Hematopoietic multipotent progenitor cell treated with erythropoietin and hydrocortisone succinate and interleukin-3 and kit ligand, for 6 days (in vitro differentiated cells): Measurements from ENCODE around the gene WASF2.
"Not testable (repeated sequence)": the region's sequence is repeated elsewhere in the genome, so short reads cannot be mapped to it uniquely, and the experiment has no call there.

Source experiments
- DNase-seq: peaks from one replicate; pipeline ENCODE4 v3.0.0-alpha.2; 2015

Gene WASF2

GRCh38 chr1:27414091-27414490 is 75.9 kb downstream of the WASF2 start:
- DNase-seq, result no peak

DNA sequence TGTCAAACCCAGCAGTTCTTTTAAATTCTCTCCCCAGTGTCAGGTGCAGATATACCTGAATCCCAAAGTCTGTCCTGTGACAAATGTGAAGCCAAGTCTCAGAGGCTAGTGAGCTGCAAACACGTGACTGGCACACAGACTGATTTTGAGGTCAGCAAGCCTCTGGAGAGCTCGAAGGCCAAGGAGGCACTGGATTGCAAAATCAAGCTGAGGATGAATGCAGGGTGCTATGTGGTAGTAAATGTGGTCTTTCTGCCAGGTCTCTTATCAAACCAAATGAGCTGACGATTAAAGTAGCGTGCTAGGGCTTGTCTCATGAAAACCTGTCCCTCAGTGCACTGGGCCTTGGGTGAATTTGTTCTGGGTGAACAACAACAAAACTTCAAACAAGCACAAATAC is 77.0 kb downstream of the WASF2 start:
- no peak for DNase-seq

DNA sequence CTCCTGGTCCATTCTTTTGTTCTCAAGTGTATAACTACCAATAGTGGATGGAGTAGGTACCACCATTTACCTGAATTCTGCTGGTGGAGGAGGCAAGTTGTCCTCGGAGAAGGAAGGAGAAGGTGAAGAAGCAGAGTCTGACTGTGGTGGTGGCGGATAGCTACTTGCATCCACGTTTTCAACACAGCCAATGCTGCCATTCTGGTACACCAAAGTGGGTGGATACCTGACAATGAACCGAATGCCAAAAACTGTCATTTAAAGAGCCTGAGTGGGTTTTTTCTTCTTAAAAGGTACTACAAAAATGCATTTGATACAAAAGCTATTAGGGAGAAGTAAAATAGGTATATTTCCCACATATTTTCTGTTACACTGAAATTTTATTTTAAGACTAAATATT is 77.5 kb downstream of the WASF2 start:
- DNase-seq, result no peak

DNA sequence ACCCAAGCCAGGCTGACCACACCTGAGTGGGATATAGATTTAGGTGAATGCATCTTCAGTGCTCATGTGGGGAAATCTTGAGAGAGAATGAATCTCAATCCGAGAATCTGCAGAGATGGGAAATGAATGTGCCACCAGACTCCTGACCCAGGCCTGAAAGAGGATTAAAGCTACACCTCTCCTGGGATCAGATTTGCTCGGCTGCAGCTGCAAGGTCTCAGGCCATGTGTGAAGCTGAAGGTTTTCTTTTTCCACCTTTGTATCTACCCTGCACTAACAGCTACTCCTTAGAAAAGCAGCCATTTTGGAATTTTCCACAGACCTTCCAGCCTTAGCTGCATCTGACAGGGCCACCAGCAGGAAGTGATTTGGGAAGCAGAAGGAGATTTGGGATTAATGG is 79.3 kb downstream of the WASF2 start:
- no peak for DNase-seq

- no peak for DNase-seq
Measured at GRCh38 chr1:27409669-27410068, 80.3 kb downstream of the WASF2 start.

DNA sequence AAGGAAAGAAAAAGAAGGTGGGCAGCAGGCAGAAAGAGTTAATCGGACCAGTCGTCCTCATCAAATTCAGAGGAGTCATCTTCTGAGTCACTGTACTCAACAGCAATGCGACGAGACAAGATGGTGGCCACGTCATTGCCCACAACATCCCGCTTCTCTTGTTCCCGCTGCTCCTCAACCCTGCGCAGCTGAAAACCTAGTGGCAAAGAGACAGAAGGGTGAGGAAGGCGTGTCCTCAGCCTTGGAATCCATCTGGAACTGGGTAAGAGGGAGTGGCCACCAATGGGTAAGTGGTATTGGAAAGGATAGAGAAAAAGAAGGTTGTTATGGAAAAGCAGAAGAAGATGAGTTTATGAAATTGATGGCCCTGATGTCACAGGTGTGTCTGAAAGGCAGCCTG is 81.8 kb downstream of the WASF2 start:
- DNase-seq, result no peak

DNA sequence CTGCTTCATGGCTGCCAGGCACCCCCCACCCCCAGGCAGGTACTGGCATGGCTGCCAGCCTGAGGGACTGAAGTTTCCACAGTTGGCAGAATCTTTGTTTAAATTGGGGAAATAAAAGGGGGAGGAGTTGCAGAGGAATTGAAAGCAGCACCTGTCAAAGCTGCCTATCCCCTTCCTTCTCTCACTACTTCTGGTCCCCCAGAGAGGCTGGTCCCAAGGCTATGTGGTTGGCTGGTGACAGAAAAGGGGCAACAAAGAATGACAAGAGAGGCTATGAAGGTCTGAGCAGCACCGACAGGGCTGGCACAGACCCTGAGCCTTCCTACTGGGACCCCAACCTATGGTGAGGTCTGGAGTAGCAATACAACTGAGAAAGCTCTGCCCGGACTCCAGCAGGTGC is 83.2 kb downstream of the WASF2 start:
- not testable (repeated sequence) for DNase-seq

DNA sequence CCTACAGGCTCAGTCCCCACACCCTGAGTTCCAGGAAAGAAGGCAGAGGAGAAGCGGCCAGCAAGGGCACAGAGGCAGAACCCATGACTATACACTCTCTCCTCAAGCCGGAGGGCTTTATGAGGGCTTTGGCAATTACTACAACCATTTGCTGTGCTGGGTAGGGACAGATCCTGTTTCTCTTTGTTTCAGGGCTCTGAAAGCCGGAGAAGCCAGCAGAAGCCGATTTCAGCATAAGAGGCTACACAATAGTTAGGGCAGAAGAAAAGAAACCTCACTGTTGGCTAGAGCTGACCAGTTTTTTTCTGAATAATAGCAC is 83.6 kb downstream of the WASF2 start:
- DNase-seq, result no peak

- DNase-seq, result not testable (repeated sequence)
Measured at GRCh38 chr1:27405598-27406361, 84.2 kb downstream of the WASF2 start.

- no peak for DNase-seq
Measured at GRCh38 chr1:27405074-27405473, 84.9 kb downstream of the WASF2 start.

GRCh38 chr1:27403931-27404330 is 86.0 kb downstream of the WASF2 start:
- no peak for DNase-seq

DNA sequence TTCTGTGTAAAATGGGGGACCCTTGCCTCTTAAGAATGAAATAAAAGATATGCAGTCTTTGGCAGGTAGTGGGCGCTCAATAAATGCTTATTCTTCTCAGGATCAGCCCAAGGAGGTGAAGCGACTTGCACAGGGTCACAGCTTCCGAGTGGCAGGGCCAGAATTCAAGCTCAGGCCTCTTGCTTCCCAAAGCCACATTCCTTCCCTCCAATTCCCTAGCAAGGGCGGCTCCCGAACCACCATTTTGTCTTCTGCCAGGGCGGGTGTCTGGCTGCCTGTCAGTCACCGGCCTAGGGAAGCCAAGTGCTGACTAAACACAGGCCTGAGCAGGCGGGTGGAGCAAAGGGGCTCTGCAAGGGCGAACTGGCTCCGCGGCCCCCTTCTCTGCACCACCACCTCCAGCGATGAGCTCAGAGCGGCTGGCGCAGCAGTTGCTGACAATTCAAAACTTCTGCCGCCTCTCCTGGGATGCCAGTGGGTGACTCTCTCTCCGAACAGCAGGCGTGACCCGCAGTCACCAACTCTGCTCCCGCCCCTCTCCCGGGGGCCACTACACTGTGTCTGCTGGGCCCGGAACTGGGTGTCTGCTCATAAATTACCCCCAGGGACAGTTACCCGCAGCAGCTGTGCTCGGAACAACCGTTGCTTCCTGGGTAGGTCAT is 86.8 kb downstream of the WASF2 start:
- DNase-seq, result peak; percentile 75

DNA sequence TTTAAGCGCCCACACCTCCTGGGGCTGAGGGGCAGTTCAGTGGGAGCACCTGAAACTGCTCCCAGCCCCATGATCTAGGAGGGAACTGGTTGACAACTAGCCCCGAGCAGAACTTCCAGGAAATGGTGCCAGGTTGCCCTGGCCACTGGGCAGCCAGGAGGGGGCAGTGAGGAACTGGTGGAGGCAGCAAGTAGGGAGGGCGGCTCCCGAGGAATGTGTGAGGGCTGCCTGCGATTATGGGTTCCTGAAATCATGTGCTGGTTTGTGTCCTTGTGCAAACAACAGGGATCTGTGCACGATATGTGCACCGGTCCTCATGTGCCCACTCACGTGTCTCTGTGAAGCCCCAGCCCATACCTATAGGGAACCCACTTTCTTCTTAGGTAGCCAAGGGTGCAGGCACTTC is 87.6 kb downstream of the WASF2 start:
- peak; percentile 79 for DNase-seq

- DNase-seq, result no peak
Measured at GRCh38 chr1:27400963-27401341, 89.0 kb downstream of the WASF2 start.

GRCh38 chr1:27400082-27400962 is 89.6 kb downstream of the WASF2 start:
- DNase-seq, result no peak

DNA sequence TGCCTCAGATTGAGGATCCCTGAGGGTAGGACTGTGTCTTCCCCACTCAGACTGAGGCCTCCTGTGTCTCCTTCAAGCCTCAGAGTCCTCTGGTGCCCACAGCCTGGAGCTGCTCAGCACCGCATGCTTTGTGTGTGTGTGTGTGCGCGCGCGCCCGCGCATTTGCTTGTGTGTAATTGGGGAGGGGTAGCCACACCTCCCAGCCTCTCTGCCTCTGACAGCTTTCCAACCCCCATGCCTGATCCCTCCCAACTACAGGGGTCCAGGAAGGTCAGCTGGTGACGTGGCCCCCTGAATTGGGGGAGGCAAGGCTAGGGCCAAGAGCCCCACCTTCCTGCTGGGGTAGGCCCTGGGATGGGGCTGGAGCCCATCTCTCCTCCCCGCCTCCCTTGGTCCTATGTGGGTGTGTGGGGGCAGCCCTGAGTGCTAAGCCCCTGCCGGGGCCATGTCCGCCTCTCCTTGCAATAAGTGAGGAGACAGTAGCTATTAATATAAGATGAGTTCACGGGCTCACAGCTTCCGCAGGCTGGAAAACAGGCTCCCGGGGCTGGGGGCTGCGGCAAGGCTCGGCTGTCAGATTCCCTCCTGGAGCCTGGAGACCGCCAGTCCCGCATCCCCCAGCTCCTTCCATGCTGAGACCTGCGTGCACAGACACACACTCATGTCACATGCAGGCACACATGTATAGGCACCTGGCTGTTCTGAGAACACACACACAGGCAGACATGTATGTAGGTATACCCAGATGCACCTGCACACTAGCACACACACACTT is 90.5 kb downstream of the WASF2 start:
- DNase-seq, result no peak

DNA sequence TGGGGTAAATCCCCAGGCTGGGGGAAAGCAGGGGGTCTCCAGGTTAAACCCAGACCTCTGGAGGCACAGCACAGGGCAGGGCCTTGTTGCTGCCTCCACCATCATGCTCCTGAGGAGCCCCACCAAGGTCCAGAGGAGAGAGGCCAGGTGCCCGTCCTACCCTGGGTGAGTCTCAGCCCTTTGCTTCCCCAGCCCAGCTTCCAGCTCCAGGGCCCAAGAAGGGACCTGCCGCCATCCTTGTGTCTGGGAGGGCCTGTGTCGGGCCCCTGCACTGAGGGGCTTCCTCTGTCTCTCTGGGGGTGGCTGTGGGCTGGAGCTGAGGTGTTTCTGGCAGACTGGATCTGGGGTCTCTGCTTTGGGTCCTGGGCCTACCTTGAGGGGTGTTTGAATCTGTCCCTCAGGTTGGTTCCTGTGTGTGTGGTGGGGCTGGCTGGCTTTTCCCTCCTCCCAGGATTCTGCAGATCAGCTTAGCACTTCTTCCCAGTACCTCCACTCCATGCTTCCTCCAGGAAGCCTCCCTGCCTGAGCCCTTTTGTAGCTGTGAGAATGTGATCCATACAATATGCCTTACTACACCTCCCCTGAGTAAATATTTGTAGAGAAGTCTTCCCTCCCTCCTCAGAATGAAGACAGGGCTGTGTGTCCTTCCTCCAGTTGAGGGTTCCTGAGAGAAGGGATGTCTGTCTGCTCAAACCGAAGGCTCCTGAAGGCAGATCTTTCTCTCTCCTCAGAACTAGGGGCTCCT is 91.4 kb downstream of the WASF2 start:
- DNase-seq, result no peak

DNA sequence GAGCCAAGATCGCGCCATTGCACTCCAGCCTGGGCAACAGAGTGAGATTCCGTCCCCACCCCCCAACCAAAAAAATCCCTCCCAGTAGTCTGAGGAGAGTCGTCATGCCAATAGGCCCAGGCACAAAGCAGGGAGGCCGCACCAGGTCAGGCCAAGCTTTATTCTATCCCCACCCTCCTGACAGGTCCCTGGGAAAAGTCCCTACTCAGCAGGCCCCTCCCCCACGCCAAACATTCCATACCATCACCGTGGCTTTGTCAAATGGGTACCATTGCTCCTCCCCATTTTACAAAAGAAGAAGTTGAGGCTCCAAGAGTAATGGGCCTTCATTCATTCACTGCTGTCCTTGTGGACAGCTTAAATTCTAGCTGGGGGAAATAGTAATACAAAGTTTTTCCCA is 92.2 kb downstream of the WASF2 start:
- no peak for DNase-seq

GRCh38 chr1:27397110-27397509 is 92.9 kb downstream of the WASF2 start:
- no peak for DNase-seq

- peak; percentile 86 for DNase-seq
Measured at GRCh38 chr1:27395441-27396195, 94.3 kb downstream of the WASF2 start.

GRCh38 chr1:27394925-27395324 is 95.0 kb downstream of the WASF2 start:
- no peak for DNase-seq

GRCh38 chr1:27394282-27394658 is 95.7 kb downstream of the WASF2 start:
- no peak for DNase-seq
